GM19193 (cell line): ENCODE results near the gene IL25.

Experiments used
- POLR2A ChIP-seq: IDR thresholded peaks from 4 replicates; pipeline ENCODE4 v1.6.1; 2011; ENCODE audit not compliant: insufficient read depth, insufficient read length; ENCODE audit errors: extremely low read depth

IL25 gene

GRCh38 chr14:23407516-23408306, 35.1 kb downstream of the IL25 start, which contains the start of gene MYH6:
Gene MYH6, minus strand, starts transcription at chr14:23408273. Its CDS starts 1,050 bp downstream, at chr14:23407223.
- no peak for TF ChIP-seq POLR2A

- no peak for TF ChIP-seq POLR2A
Measured at GRCh38 chr14:23408307-23408630, 35.7 kb downstream of the IL25 start.

- TF ChIP-seq POLR2A: no peak
Measured at GRCh38 chr14:23409475-23409874, 36.9 kb downstream of the IL25 start.

- TF ChIP-seq POLR2A: no peak
Measured at GRCh38 chr14:23409966-23410635, 37.5 kb downstream of the IL25 start.

- TF ChIP-seq POLR2A: no peak
Measured at GRCh38 chr14:23411563-23412525, 39.2 kb downstream of the IL25 start.

GRCh38 chr14:23413681-23414080, 41.1 kb downstream of the IL25 start:
- no peak for TF ChIP-seq POLR2A

DNA sequence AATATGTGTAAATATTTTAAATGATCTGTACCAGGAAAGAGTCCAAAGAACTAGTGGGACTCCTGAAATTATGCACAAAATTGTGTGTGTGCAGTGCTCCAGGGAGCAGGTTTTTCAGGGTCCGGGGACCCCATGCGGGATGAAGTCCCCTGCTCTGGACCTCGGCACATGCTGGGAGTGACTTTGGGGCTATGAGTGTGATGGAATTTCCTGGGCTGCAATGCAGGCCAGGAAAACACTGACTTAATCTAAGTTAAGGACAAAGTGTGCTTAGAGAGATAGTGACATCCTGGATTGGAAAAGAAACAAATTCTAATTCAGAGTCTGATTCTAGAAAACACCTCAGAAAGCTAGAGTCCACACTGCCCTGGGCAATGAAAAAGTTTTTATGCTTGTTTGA, 41.6 kb downstream of the IL25 start:
- no peak for TF ChIP-seq POLR2A

- TF ChIP-seq POLR2A: no peak
Measured at GRCh38 chr14:23414906-23415820, 42.6 kb downstream of the IL25 start.

GRCh38 chr14:23415821-23416778, 43.5 kb downstream of the IL25 start:
- no peak for TF ChIP-seq POLR2A

DNA sequence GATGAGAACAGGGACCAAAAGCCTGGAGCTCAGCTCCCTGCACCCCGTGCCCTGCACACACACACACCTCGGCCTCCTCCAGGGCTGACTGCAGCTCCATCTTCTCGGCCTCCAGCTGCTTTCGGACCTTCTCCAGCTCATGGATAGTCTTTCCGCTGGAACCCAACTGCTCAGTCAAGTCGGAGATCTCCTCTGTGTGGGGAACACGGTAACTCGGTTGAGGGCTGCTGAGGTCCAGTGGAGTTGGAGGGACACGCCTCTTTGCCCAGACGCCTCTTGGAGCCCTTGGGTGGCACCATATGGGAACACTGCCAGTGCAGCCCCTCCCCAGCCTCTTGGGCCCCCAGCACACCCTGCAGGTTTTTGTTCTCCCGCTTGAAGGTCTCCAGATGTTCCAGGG, 44.2 kb downstream of the IL25 start:
- no peak for TF ChIP-seq POLR2A

GRCh38 chr14:23418021-23418420, 45.4 kb downstream of the IL25 start:
- TF ChIP-seq POLR2A: no peak

GRCh38 chr14:23421594-23421993, 49.0 kb downstream of the IL25 start:
- TF ChIP-seq POLR2A: no peak

DNA sequence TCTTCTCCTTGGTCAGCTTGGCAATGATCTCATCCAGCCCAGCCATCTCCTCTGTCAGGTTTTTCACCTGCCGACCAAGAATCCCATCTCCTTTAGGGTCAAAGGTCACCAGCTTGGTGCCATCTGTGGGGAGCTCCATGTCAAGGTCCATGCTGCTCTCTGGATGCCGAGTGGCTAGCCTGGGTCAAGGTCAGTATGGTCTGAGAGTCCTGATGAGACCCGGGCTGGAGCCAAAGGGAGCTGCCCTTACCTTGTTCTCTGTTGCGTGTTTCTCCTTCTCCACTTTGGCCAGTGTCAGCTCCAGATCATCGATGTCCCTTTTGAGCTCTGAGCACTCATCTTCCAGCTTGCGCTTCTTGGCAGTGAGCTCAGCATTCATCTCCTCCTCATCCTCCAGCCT, 51.0 kb downstream of the IL25 start:
- no peak for TF ChIP-seq POLR2A
